Natural killer cell (primary cell): ENCODE results near the gene UQCC2. TPM values are rescaled to one million over a fixed set of nuclear protein-coding genes. Genes with fewer than 3 reads are reported as not detected.

Experiments used
- ATAC-seq, 3 donors: fragments of 150-1000 bp in 2 of 3; fragments of 200-7000 bp in 1 of 3; cut with Tn5 transposase; 1 replicate in 1 of 3; 2 replicates in 2 of 3; pipeline ENCODE4 v1.10.0; 2021; ENCODE audit warnings: mild to moderate bottlenecking in 2 of 3, moderate library complexity in 2 of 3
- DNase-seq, 2 donors: peaks; one replicate each; pipeline versions ENCODE4 v3.0.0 to v3.0.0-alpha.2; 2013 to 2021; ENCODE audit warnings: mixed read lengths in 1 of 2
- H3K27ac ChIP-seq: one replicate; pipeline ENCODE4 v1.5.1; 2013; ENCODE audit warnings: mild to moderate bottlenecking, low read length
- H3K27me3 ChIP-seq: one replicate; pipeline ENCODE4 v1.6.1; 2013; ENCODE audit warnings: low read length; ENCODE audit not compliant: control insufficient read depth, insufficient read depth
- H3K36me3 ChIP-seq: one replicate; pipeline ENCODE4 v1.6.1; 2013; ENCODE audit warnings: low read length; ENCODE audit not compliant: control insufficient read depth, insufficient read depth
- H3K4me1 ChIP-seq: one replicate; pipeline ENCODE4 v1.6.1; 2013; ENCODE audit warnings: low read length; ENCODE audit not compliant: control insufficient read depth, insufficient read depth
- H3K4me3 ChIP-seq: one replicate; pipeline ENCODE4 v1.5.1; 2013; ENCODE audit warnings: low read length
- H3K9me3 ChIP-seq: one replicate; pipeline ENCODE4 v1.6.1; 2013; ENCODE audit warnings: low read length; ENCODE audit not compliant: control insufficient read depth, insufficient read depth
- H3K27ac Mint-ChIP-seq, 2 donors: one replicate each; pipeline ENCODE4 v1.8.0; 2022; ENCODE audit warnings: mild to moderate bottlenecking in 2 of 2, mixed read lengths in 2 of 2, moderate library complexity in 1 of 2
- H3K27me3 Mint-ChIP-seq, 2 donors: one replicate each; pipeline ENCODE4 v1.8.0; 2022; ENCODE audit warnings: low read depth in 2 of 2, mixed read lengths in 2 of 2
- H3K36me3 Mint-ChIP-seq: one replicate; pipeline ENCODE4 v1.8.0; 2022; ENCODE audit warnings: mixed read lengths
- H3K4me1 Mint-ChIP-seq, 2 donors: one replicate each; pipeline ENCODE4 v1.8.0; 2022; ENCODE audit warnings: mixed read lengths in 2 of 2
- H3K4me3 Mint-ChIP-seq: one replicate; pipeline ENCODE4 v1.8.0; 2022; ENCODE audit warnings: mild to moderate bottlenecking, moderate library complexity, mixed read lengths
- H3K9me3 Mint-ChIP-seq, 2 donors: one replicate each; pipeline ENCODE4 v1.8.0; 2022; ENCODE audit warnings: mixed read lengths in 2 of 2
- CTCF ChIP-seq: fragments of 200-600 bp; IDR thresholded peaks from one replicate; pipeline ENCODE4 v1.8.0; 2022; ENCODE audit warnings: antibody characterized with exemption
- WGBS: methylation state at CpG from one replicate; pipeline ENCODE4 v1.1.7; 2013; ENCODE audit warnings: missing lambda C conversion rate; ENCODE audit not compliant: insufficient coverage; 5-methylcytosine and 5-hydroxymethylcytosine counted together
- intact Hi-C: fragments of 100-400 bp; cut with micrococcal nuclease; formaldehyde crosslinking; loops from one replicate; pipeline ENCODE4 v1.14.2; 2022
- total RNA-seq, 4 donors: library from RNA; stranded (reverse); fragments of 120-200 nt in 1 of 4; gene quantifications; one replicate each; pipeline versions ENCODE4 v1.2.3 to v1.2.4, GENCODE V29; 2013 to 2022

UQCC2 gene
- total RNA-seq, 3 donors from 2014 or later (not counting 1 experiment from before 2014, with no cell fraction given) = 15.8 to 19.6 (median 16.5) TPM

DNA sequence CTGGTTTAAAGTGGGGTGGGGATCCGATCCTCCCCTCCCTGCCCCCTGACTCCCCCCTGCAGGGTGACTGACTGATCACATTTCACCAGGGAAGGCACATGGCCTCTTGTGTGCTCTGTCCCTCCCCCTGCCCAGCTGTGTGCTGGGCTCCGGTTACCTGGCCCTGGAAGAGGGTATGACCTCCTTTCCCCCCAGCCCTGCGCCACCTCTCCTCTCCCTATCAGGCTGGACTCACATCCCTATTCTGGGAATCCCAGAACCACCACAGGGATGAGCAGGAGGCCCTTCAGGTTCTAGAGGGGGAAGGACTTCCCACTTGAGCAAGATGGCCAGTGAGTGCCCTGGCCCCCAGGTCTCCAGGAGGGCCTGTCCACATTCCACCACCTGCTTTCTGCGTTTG, 37.3 kb upstream of the UQCC2 start:
- Mint-ChIP-seq H3K4me1 (peaks cover 5% of the 10 kb centered on the region in 2 donors), H3K27me3 (peaks cover 0 to 3% of the 10 kb centered on the region in 2 donors), H3K27ac (no peak overlapping the region), H3K9me3 (no peaks in the 10 kb centered on the region), H3K4me3 (no peak overlapping the region), H3K36me3 (no peaks in the 10 kb centered on the region)
- 87% methylated on average over 4 of the region's 4 CpGs for WGBS
- no peak for TF ChIP-seq CTCF
- Histone ChIP-seq H3K9me3 (no peaks in the 10 kb centered on the region), H3K36me3 (no peaks in the 10 kb centered on the region), H3K4me1 (no peaks in the 10 kb centered on the region), H3K27ac (no peak overlapping the region), H3K27me3 (no peaks in the 10 kb centered on the region), H3K4me3 (no peak overlapping the region)
- intact Hi-C loops = no loop called here
- DNase-seq (no peak), ATAC-seq (no peak)

DNA sequence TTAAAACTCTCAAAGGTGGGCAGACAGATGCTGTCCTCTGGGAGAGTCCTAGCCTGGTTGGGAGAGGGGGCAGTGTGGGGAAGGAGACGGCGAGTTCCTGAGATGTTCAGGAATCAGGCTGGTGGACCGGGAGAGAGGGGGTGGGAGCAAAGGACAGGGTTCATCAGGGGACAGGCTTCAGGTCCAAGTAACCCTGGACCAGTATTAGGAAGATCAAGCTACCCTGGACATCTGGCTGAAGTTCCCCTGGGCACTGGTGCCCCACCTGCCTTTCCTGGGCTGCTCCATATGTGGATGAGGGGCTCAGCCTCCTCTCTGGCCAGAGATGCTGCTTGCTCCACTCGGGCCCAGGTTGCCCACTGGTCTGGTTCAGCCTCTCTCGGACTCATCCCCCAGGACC, 36.3 kb upstream of the UQCC2 start:
- H3K27me3 ChIP-seq = no peaks in the 10 kb centered on the region
- WGBS = 94% methylated on average over 5 of the region's 5 CpGs
- no peaks in the 10 kb centered on the region for H3K9me3 Mint-ChIP-seq

GRCh38 chr6:33746651-33747100, 35.2 kb upstream of the UQCC2 start, which contains the start of gene IP6K3:
TSS of gene IP6K3 (minus strand) at chr6:33746905. CDS start at chr6:33735476, 11,429 bp downstream.
- Histone ChIP-seq H3K36me3 (no peaks in the 10 kb centered on the region), H3K27me3 (no peaks in the 10 kb centered on the region), H3K4me1 (no peaks in the 10 kb centered on the region), H3K4me3 (no peak within 1 kb of the TSS), H3K27ac (no peak within 1 kb of the TSS), H3K9me3 (no peaks in the 10 kb centered on the region)
- Mint-ChIP-seq H3K4me3 (no peak within 1 kb of the TSS), H3K36me3 (no peaks in the 10 kb centered on the region), H3K9me3 (no peaks in the 10 kb centered on the region), H3K4me1 (peaks cover 5% of the 10 kb centered on the region in 2 donors), H3K27me3 (peaks cover 7 to 12% of the 10 kb centered on the region in 2 donors), H3K27ac (no peak within 1 kb of the TSS)
- DNase-seq = no peak
- 77% methylated on average over 10 of the region's 10 CpGs for WGBS
- no peak for ATAC-seq
- no peak for TF ChIP-seq CTCF
- intact Hi-C loops = no loop called here

More for the DNA sequence above, 36.3 kb upstream of the UQCC2 start:
- intact Hi-C loops = no loop called here
- Histone ChIP-seq H3K4me1 (no peaks in the 10 kb centered on the region), H3K36me3 (no peaks in the 10 kb centered on the region), H3K4me3 (no peak overlapping the region), H3K27ac (no peak overlapping the region), H3K9me3 (no peaks in the 10 kb centered on the region)
- ATAC-seq = no peak
- no peaks in the 10 kb centered on the region for H3K36me3 Mint-ChIP-seq
- H3K4me1 Mint-ChIP-seq = peaks cover 5% of the 10 kb centered on the region in 2 donors
- TF ChIP-seq CTCF = no peak
- H3K27me3 Mint-ChIP-seq = peaks cover 3 to 6% of the 10 kb centered on the region in 2 donors
- H3K27ac Mint-ChIP-seq = no peak overlapping the region
- H3K4me3 Mint-ChIP-seq = no peak overlapping the region
- no peak for DNase-seq

- H3K36me3 Mint-ChIP-seq = no peaks in the 10 kb centered on the region
These were observed 34.6 kb upstream of the UQCC2 start for GRCh38 chr6:33746036-33746600.

More at GRCh38 chr6:33746036-33746600, 34.6 kb upstream of the UQCC2 start:
- H3K4me3 ChIP-seq = no peak overlapping the region
- no peaks in the 10 kb centered on the region for H3K36me3 ChIP-seq
- no peaks in the 10 kb centered on the region for H3K9me3 ChIP-seq
- Mint-ChIP-seq H3K27ac (no peak overlapping the region), H3K4me1 (peaks cover 5% of the 10 kb centered on the region in 2 donors), H3K9me3 (no peaks in the 10 kb centered on the region), H3K4me3 (no peak overlapping the region), H3K27me3 (peaks cover 7 to 12% of the 10 kb centered on the region in 2 donors)
- no peak for ATAC-seq
- no peak overlapping the region for H3K27ac ChIP-seq
- intact Hi-C loops = no loop called here
- 53% methylated on average over 12 of the region's 14 CpGs for WGBS
- H3K4me1 ChIP-seq = no peaks in the 10 kb centered on the region
- TF ChIP-seq CTCF = no peak
- no peak for DNase-seq
- H3K27me3 ChIP-seq = no peaks in the 10 kb centered on the region
